Liver (tissue), 3 donors: ENCODE data around the gene EXT2.

Experiments used
- CTCF ChIP-seq: fragments of 150-350 bp; IDR thresholded peaks from 2 replicates; pipeline ENCODE4 v1.5.1; 2017; ENCODE audit warnings: improper control_type of control experiment, low read depth, low read length; ENCODE audit not compliant: missing input control
- EGR1 ChIP-seq, 2 donors: IDR thresholded peaks; 2 replicates each; pipeline ENCODE4 v1.6.1; 2016 to 2018; ENCODE audit warnings: antibody characterized with exemption in 2 of 2, low read depth in 2 of 2
- FOXA1 ChIP-seq: IDR thresholded peaks from 2 replicates; pipeline ENCODE4 v1.6.1; 2016; ENCODE audit warnings: antibody characterized with exemption
- FOXA2 ChIP-seq: IDR thresholded peaks from 2 replicates; pipeline ENCODE4 v1.6.1; 2016; ENCODE audit warnings: antibody characterized with exemption
- GABPA ChIP-seq, 2 donors: IDR thresholded peaks in 1 of 2; conservative IDR thresholded peaks in 1 of 2; 2 replicates each; pipeline ENCODE4 v1.6.1; 2016; ENCODE audit warnings: antibody characterized with exemption in 2 of 2, mild to moderate bottlenecking in 1 of 2, moderate library complexity in 1 of 2
- JUND ChIP-seq, 2 donors: IDR thresholded peaks; 2 replicates each; pipeline ENCODE4 v1.6.1; 2016; ENCODE audit warnings: antibody characterized with exemption in 2 of 2
- MAX ChIP-seq: IDR thresholded peaks from 2 replicates; pipeline ENCODE4 v1.6.1; 2016; ENCODE audit warnings: antibody characterized with exemption
- NR2F2 ChIP-seq: IDR thresholded peaks from 2 replicates; pipeline ENCODE4 v1.6.1; 2016; ENCODE audit warnings: antibody characterized with exemption
- RAD21 ChIP-seq, 2 donors: IDR thresholded peaks; 2 replicates each; pipeline ENCODE4 v1.6.1; 2016; ENCODE audit warnings: antibody characterized with exemption in 2 of 2, mild to moderate bottlenecking in 2 of 2
- REST ChIP-seq: IDR thresholded peaks from 2 replicates; pipeline ENCODE4 v1.6.1; 2016; ENCODE audit warnings: antibody characterized with exemption, mild to moderate bottlenecking
- RXRA ChIP-seq, 2 donors: IDR thresholded peaks; 2 replicates each; pipeline ENCODE4 v1.6.1; 2017 to 2018; ENCODE audit warnings: antibody characterized with exemption in 2 of 2, mild to moderate bottlenecking in 1 of 2
- ZBTB33 ChIP-seq: IDR thresholded peaks from 2 replicates; pipeline ENCODE4 v1.6.1; 2016; ENCODE audit warnings: antibody characterized with exemption
- donor health status: healthy.
- donor health status: healthy.

GRCh38 chr11:44191322-44192016 is 96.0 kb downstream of the EXT2 start:
- TF ChIP-seq REST (no peak), CTCF (no peak), EGR1 (IDR thresholded peaks at IDR 0.05; ENCODE audit: low read depth in 2 of 2) (no peak), RXRA (IDR thresholded peaks at IDR 0.05) (no peak), GABPA (IDR thresholded peaks at IDR 0.05 in 1 of 2, conservative IDR thresholded peaks at IDR 0.05 in 1 of 2) (no peak), JUND (IDR thresholded peaks at IDR 0.05) (no peak), MAX (no peak), RAD21 (IDR thresholded peaks at IDR 0.05) (no peak), NR2F2 (no peak), FOXA1 (no peak), ZBTB33 (no peak), FOXA2 (no peak)
